OCI-LY3 (cell line): Measurements from ENCODE around the gene MAD1L1.

ENCODE experiments used
- H2AFZ ChIP-seq: fragments of 200-600, 300-600 bp; shearing (Covaris generic); 2 replicates; pipeline ENCODE4 v1.6.0; 2014; ENCODE audit warnings: antibody characterized with exemption, low read depth, low read length
- H3K27ac ChIP-seq: fragments of 200-600, 300-600 bp; sonication (generic); 2 replicates; pipeline ENCODE4 v1.5.1; 2014; ENCODE audit warnings: mild to moderate bottlenecking, low read length, moderate library complexity, mixed read lengths
- H3K27me3 ChIP-seq: fragments of 200-600, 300-600 bp; sonication (generic); 2 replicates; pipeline ENCODE4 v1.6.1; 2014; ENCODE audit warnings: low read depth, low read length, mixed read lengths
- H3K36me3 ChIP-seq: fragments of 200-600, 300-600 bp; sonication (generic); replicated peaks from 2 replicates; pipeline ENCODE3; 2014; ENCODE audit warnings: low read depth, low read length, mixed read lengths
- H3K4me1 ChIP-seq: fragments of 300-600, 200-600 bp; sonication (generic); 2 replicates; pipeline ENCODE4 v1.6.1; 2014; ENCODE audit warnings: low read length, mixed read lengths
- H3K4me2 ChIP-seq: fragments of 200-600, 300-600 bp; sonication (generic); 2 replicates; pipeline ENCODE4 v1.6.1; 2014; ENCODE audit warnings: low read length, mixed read lengths
- H3K4me3 ChIP-seq: fragments of 300-600, 200-600 bp; sonication (generic); 2 replicates; pipeline ENCODE4 v1.5.1; 2014; ENCODE audit warnings: antibody characterized with exemption, mild to moderate bottlenecking, low read length, moderate library complexity
- H3K79me2 ChIP-seq: fragments of 300-600, 200-600 bp; shearing (Covaris generic); 2 replicates; pipeline ENCODE4 v1.6.1; 2014; ENCODE audit warnings: mild to moderate bottlenecking, low read length, mixed read lengths
- H3K9ac ChIP-seq: fragments of 300-600, 200-600 bp; shearing (Covaris generic); 2 replicates; pipeline ENCODE4 v1.6.0; 2014; ENCODE audit warnings: mild to moderate bottlenecking, low read length, moderate library complexity
- H3K9me3 ChIP-seq: fragments of 200-600, 300-600 bp; shearing (Covaris generic); 2 replicates; pipeline ENCODE4 v1.6.1; 2014; ENCODE audit warnings: low read length, mixed read lengths; ENCODE audit not compliant: insufficient read depth
- H4K20me1 ChIP-seq: fragments of 200-600, 300-600 bp; sonication (generic); 2 replicates; pipeline ENCODE4 v1.6.1; 2016; ENCODE audit warnings: low read length, mixed read lengths; ENCODE audit not compliant: insufficient read depth
- EZH2phosphoT487 ChIP-seq: fragments of 200-600 bp; shearing (Covaris generic); IDR thresholded peaks from 2 replicates; pipeline ENCODE4 v1.6.1; 2018; ENCODE audit warnings: antibody characterized with exemption, mixed run types, low read depth
- TF ChIP-seq, protein P1 (sequence below): fragments of 200-600, 300-600 bp; sonication (generic); IDR thresholded peaks from 2 replicates; pipeline ENCODE4 v1.5.1; 2014; ENCODE audit warnings: antibody characterized with exemption, low read length, low read depth

The MAD1L1 gene

DNA sequence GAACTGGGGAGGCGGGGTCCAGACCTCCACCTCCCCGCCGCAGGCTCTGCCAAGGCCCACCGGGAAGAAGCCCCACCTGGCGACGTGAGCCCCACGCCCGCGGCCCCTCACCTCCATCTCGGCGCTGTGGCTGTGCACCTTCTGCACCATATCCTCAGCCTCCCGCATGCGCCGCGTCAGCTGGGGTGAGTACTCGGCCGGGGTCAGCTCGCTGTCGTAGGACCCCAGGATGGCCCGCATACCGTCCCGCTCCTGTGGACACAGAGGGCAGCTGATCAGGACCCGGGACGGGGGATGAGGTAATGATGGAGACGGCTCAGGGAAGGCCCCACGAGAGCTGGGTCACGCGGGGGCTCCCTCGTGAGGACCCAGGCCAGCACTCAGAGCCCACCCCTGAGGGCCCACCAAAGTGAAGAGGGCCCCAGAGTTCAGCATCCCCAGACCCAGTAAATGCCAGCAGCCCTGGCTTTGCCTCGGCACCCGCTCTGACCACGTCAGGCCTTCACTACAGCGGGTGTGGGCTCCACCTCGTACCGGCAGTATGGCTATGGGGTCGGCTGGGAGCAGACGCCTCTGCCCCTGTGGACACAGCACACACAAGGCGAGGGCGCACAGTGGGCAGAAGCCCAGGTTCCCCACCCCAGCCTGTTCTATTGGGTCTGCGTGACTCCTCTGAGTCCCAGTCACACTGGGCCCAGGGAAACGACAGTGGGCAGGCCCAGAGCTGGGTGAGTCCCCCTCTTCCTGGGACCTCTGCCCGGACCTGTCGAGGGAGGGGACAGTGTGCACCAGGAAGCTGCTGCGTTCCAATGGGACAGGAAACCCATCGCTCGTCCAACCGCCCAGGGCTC is 218.1 kb downstream of the MAD1L1 start:
- H3K4me1 ChIP-seq, result no peaks in the 10 kb centered on the region
- H3K4me2 ChIP-seq, result no peak overlapping the region
- no peaks in the 10 kb centered on the region for H4K20me1 ChIP-seq
- H3K79me2 ChIP-seq, result no peaks in the 10 kb centered on the region
- H3K36me3 ChIP-seq, result no peaks in the 10 kb centered on the region
- no peak overlapping the region for H3K27ac ChIP-seq
- no peak overlapping the region for H3K4me3 ChIP-seq
- TF ChIP-seq EZH2phosphoT487, result no peak
- TF ChIP-seq, protein P1, sequence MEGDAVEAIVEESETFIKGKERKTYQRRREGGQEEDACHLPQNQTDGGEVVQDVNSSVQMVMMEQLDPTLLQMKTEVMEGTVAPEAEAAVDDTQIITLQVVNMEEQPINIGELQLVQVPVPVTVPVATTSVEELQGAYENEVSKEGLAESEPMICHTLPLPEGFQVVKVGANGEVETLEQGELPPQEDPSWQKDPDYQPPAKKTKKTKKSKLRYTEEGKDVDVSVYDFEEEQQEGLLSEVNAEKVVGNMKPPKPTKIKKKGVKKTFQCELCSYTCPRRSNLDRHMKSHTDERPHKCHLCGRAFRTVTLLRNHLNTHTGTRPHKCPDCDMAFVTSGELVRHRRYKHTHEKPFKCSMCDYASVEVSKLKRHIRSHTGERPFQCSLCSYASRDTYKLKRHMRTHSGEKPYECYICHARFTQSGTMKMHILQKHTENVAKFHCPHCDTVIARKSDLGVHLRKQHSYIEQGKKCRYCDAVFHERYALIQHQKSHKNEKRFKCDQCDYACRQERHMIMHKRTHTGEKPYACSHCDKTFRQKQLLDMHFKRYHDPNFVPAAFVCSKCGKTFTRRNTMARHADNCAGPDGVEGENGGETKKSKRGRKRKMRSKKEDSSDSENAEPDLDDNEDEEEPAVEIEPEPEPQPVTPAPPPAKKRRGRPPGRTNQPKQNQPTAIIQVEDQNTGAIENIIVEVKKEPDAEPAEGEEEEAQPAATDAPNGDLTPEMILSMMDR, result no peak
- no peaks in the 10 kb centered on the region for H3K9me3 ChIP-seq
- H3K27me3 ChIP-seq, result no peaks in the 10 kb centered on the region
- no peak overlapping the region for H3K9ac ChIP-seq
- no peak overlapping the region for H2AFZ ChIP-seq

DNA sequence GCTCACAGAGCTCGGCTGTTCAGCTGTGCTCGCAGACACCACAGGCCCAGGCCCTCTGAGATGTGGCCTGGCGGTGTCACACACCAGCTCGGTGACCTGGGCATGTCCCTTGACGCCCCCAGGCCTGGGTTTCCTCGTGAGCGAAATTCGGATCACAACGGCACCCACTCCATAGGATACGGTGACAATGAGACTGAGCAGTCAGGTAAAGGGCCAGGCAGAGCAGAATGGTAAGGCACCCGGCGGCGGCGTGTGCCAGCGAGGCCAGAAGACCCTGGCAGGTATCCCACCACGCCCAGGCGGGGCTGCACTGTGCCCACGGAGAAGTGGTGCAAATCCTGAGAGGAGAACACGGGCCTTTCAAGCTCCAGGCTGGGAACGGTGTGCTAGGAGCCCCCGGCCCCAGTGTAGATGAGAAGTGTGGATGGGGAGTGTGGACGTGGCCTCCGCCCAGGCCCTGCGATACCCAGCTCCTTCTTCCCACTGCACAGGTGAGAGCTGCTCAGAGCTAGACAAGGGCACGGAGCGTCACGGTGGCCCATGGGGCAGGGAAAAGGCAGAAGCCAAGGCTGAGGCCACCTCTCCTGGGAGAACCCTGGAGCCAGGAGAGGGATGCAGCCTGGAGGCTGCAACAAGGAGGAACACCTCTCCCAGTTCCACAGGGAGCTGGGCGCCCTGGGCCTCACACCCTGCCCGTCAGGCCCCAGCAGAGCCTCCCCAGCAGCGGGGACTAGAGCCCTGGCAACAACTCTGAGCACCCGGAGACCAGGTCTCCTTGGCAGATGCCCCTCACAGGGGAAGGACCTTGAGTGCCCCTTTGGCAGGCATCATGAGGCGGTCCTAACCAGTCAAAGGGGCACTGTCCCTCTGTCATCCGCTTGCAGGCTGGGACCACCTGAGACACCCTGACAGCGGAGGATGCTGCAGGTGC is 219.1 kb downstream of the MAD1L1 start:
- TF ChIP-seq, protein P1, result no peak
- no peak for TF ChIP-seq EZH2phosphoT487
- Histone ChIP-seq H3K4me2 (no peak overlapping the region), H3K9me3 (no peaks in the 10 kb centered on the region), H3K27me3 (no peaks in the 10 kb centered on the region), H3K4me3 (no peak overlapping the region), H3K9ac (no peak overlapping the region), H3K36me3 (no peaks in the 10 kb centered on the region), H2AFZ (no peak overlapping the region), H3K4me1 (no peaks in the 10 kb centered on the region), H4K20me1 (no peaks in the 10 kb centered on the region), H3K27ac (no peak overlapping the region), H3K79me2 (no peaks in the 10 kb centered on the region)

DNA sequence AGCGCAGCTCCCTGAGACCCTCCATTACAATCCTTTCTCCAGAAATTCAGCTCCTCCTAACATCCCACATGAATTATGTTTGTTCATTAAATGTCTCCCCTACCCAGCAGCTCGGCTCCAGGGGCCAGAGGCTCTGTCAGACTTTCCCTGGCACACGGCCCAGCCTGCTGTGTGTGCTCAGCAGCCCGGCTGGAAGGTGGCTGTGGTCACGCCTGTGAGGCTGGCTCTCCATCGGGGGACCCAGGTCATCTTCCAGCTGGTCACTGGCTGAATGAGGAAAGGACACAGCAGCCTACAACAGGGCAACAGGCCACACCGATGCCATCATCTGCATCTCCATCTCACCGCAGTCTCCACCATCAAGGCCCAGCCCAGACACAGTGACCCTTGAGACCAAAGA is 219.8 kb downstream of the MAD1L1 start:
- TF ChIP-seq EZH2phosphoT487, result no peak
- TF ChIP-seq, protein P1, result no peak
- Histone ChIP-seq H3K4me1 (no peaks in the 10 kb centered on the region), H3K36me3 (no peaks in the 10 kb centered on the region), H4K20me1 (no peaks in the 10 kb centered on the region), H3K27ac (no peak overlapping the region), H3K9ac (no peak overlapping the region), H2AFZ (no peak overlapping the region), H3K79me2 (no peaks in the 10 kb centered on the region), H3K4me2 (no peak overlapping the region), H3K9me3 (no peaks in the 10 kb centered on the region), H3K27me3 (no peaks in the 10 kb centered on the region), H3K4me3 (no peak overlapping the region)
